ENCODE results near the gene CELA2A.

The CELA2A gene

GRCh38 chr1:15456313-15456954 is at the start of gene CELA2A:
TSS of gene CELA2A (plus strand) at chr1:15456732. CDS start at chr1:15456754, 22 bp downstream.
- no peak for DNase-seq (ENCODE audit: low read depth in 2 of 2)

- DNase-seq (ENCODE audit: low read depth in 2 of 2) = no peak
Observed at GRCh38 chr1:15407580-15407979, 49.0 kb upstream of the CELA2A start.

GRCh38 chr1:15408890-15409387 is 47.6 kb upstream of the CELA2A start:
- DNase-seq (ENCODE audit: low read depth in 2 of 2) = no peak

- peak; percentile 76 to 78 for DNase-seq (ENCODE audit: low read depth in 2 of 2)
Observed at GRCh38 chr1:15409388-15410222, 46.9 kb upstream of the CELA2A start, which contains the start of gene EFHD2. TSS of gene EFHD2 (plus strand) at chr1:15409888. CDS start at chr1:15409972, 84 bp downstream.

GRCh38 chr1:15410223-15410883 is 46.2 kb upstream of the CELA2A start:
- no peak for DNase-seq (ENCODE audit: low read depth in 2 of 2)

- DNase-seq (ENCODE audit: low read depth in 2 of 2) = no peak
Observed at GRCh38 chr1:15410884-15411245, 45.7 kb upstream of the CELA2A start.

GRCh38 chr1:15411593-15412137 is 44.9 kb upstream of the CELA2A start:
- DNase-seq (ENCODE audit: low read depth in 2 of 2) = peak in 1 of 2 donors; percentile 28

GRCh38 chr1:15412175-15412800 is 44.2 kb upstream of the CELA2A start:
- peak in 1 of 2 donors; percentile 53 for DNase-seq (ENCODE audit: low read depth in 2 of 2)

GRCh38 chr1:15412843-15413242 is 43.7 kb upstream of the CELA2A start:
- DNase-seq (ENCODE audit: low read depth in 2 of 2) = no peak

- DNase-seq (ENCODE audit: low read depth in 2 of 2) = no peak
Observed at GRCh38 chr1:15413563-15414444, 42.7 kb upstream of the CELA2A start.

- no peak for DNase-seq (ENCODE audit: low read depth in 2 of 2)
Observed at GRCh38 chr1:15414445-15414983, 42.0 kb upstream of the CELA2A start.

GRCh38 chr1:15417059-15417934 is 39.2 kb upstream of the CELA2A start:
- peak in 1 of 2 donors; percentile 48 for DNase-seq (ENCODE audit: low read depth in 2 of 2)

GRCh38 chr1:15418806-15419515 is 37.6 kb upstream of the CELA2A start:
- DNase-seq (ENCODE audit: low read depth in 2 of 2) = no peak

GRCh38 chr1:15420853-15421465 is 35.6 kb upstream of the CELA2A start:
- DNase-seq (ENCODE audit: low read depth in 2 of 2) = no peak

GRCh38 chr1:15422871-15423270 is 33.7 kb upstream of the CELA2A start:
- DNase-seq (ENCODE audit: low read depth in 2 of 2) = no peak

GRCh38 chr1:15423355-15424077 is 33.0 kb upstream of the CELA2A start:
- no peak for DNase-seq (ENCODE audit: low read depth in 2 of 2)

GRCh38 chr1:15424146-15424667 is 32.3 kb upstream of the CELA2A start:
- no peak for DNase-seq (ENCODE audit: low read depth in 2 of 2)

Measured in stimulated activated CD8-positive, alpha-beta memory T cell treated with anti-CD3 and anti-CD28 coated beads, Interleukin-15, amount 100 ng/mL, for 48 hours (primary cell).